DND-41 (cell line): ENCODE data around the gene CHST3.

ENCODE experiments used
- ATAC-seq: fragments of 200-7000 bp; cut with Tn5 transposase; 3 replicates; pipeline ENCODE4 v1.9.1; 2021; ENCODE audit warnings: low read depth; ENCODE audit not compliant: insufficient read depth
- DNase-seq: peaks from one replicate; pipeline ENCODE4 v3.0.0-alpha.2; 2020
- H2AFZ ChIP-seq: 2 replicates; pipeline ENCODE4 v1.6.0; 2012; ENCODE audit warnings: low read depth, low read length
- H3K27ac ChIP-seq: 2 replicates; pipeline ENCODE4 v1.5.1; 2012; ENCODE audit warnings: low read length, inconsistent platforms
- H3K27me3 ChIP-seq: fragments of 200-600 bp; sonication (generic); 2 replicates; pipeline ENCODE4 v1.6.0; 2012; ENCODE audit warnings: low read length, mild to moderate bottlenecking, inconsistent platforms; ENCODE audit not compliant: insufficient read depth, poor library complexity
- H3K36me3 ChIP-seq: 2 replicates; pipeline ENCODE4 v1.5.1; 2012; ENCODE audit warnings: low read length, inconsistent platforms; ENCODE audit not compliant: insufficient read depth
- H3K4me1 ChIP-seq: 2 replicates; pipeline ENCODE4 v1.5.1; 2012; ENCODE audit warnings: mild to moderate bottlenecking, low read length; ENCODE audit not compliant: insufficient read depth
- H3K4me2 ChIP-seq: 2 replicates; pipeline ENCODE4 v1.6.0; 2012; ENCODE audit warnings: mild to moderate bottlenecking, moderate library complexity, low read length, inconsistent platforms; ENCODE audit not compliant: insufficient read depth
- H3K4me3 ChIP-seq, 2 experiments: fragments of 200-600 bp in 1 of 2; shearing (Covaris generic) in 1 of 2; 2 replicates each; pipeline ENCODE4 v1.5.1; 2012 to 2016; ENCODE audit warnings: inconsistent platforms in 2 of 2, low read length in 2 of 2, mild to moderate bottlenecking in 2 of 2, low read depth in 1 of 2, moderate library complexity in 1 of 2
- H3K79me2 ChIP-seq: 2 replicates; pipeline ENCODE4 v1.6.0; 2012; ENCODE audit warnings: low read length, inconsistent platforms; ENCODE audit not compliant: insufficient read depth
- H3K9ac ChIP-seq: 2 replicates; pipeline ENCODE4 v1.6.0; 2012; ENCODE audit warnings: low read depth, mild to moderate bottlenecking, inconsistent platforms, low read length, moderate library complexity
- H3K9me3 ChIP-seq: 2 replicates; pipeline ENCODE4 v1.5.1; 2012; ENCODE audit warnings: low read length, moderate library complexity, mild to moderate bottlenecking, inconsistent platforms; ENCODE audit not compliant: insufficient read depth, severe bottlenecking
- H4K20me1 ChIP-seq: 2 replicates; pipeline ENCODE4 v1.6.0; 2012; ENCODE audit warnings: low read length; ENCODE audit not compliant: insufficient read depth
- CTCF ChIP-seq: IDR thresholded peaks from 2 replicates; pipeline ENCODE4 v1.5.1; 2012; ENCODE audit warnings: borderline replicate concordance, low read length, moderate library complexity, mild to moderate bottlenecking; ENCODE audit not compliant: poor library complexity, severe bottlenecking; ENCODE audit errors: extremely low read depth
- EZH2 ChIP-seq: IDR thresholded peaks from 3 replicates; pipeline ENCODE4 v1.6.1; 2012; ENCODE audit warnings: borderline replicate concordance, low read depth, mild to moderate bottlenecking, moderate library complexity, low read length, inconsistent platforms; ENCODE audit not compliant: severe bottlenecking

The CHST3 gene

DNA sequence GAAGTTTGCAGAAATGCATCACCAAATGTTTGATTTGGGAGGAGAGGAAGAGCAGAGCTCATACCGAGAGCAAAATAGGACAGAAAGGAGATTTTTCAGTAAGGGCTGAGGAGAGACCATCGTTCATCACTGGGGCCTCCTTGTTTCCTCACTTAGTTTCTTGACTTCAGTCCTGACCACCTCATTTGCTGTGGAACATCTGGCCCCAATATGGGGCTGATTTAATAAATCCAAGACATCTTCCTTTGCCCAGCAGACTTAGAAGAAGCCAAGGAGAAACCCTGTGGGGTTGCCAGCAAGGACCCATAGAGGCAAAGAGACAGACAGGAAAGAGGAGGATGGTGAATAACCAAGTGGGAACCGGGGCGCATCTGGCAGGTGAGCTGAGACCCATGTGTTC, 60.4 kb downstream of the CHST3 start:
- Histone ChIP-seq H2AFZ (no peak overlapping the region), H3K79me2 (no peaks in the 10 kb centered on the region), H3K4me1 (no peaks in the 10 kb centered on the region), H3K27ac (no peak overlapping the region), H3K36me3 (no peaks in the 10 kb centered on the region), H4K20me1 (no peaks in the 10 kb centered on the region), H3K9me3 (no peaks in the 10 kb centered on the region), H3K4me2 (no peak overlapping the region), H3K27me3 (no peaks in the 10 kb centered on the region), H3K9ac (no peak overlapping the region), H3K4me3 (no peak overlapping the region)
- DNase-seq: no peak
- no peak for ATAC-seq
- no peak for TF ChIP-seq EZH2
- TF ChIP-seq CTCF: no peak

- ATAC-seq (no peak), DNase-seq (no peak)
- Histone ChIP-seq H2AFZ (no peak overlapping the region), H4K20me1 (no peaks in the 10 kb centered on the region), H3K4me3 (no peak overlapping the region), H3K27ac (no peak overlapping the region), H3K4me2 (no peak overlapping the region), H3K9me3 (no peaks in the 10 kb centered on the region), H3K4me1 (no peaks in the 10 kb centered on the region), H3K9ac (no peak overlapping the region), H3K79me2 (no peaks in the 10 kb centered on the region), H3K27me3 (no peaks in the 10 kb centered on the region), H3K36me3 (no peaks in the 10 kb centered on the region)
- TF ChIP-seq EZH2 (no peak), CTCF (no peak)
Observed at GRCh38 chr10:72025400-72025799, 61.2 kb downstream of the CHST3 start.

GRCh38 chr10:72025832-72026231, 61.6 kb downstream of the CHST3 start:
- Histone ChIP-seq H3K36me3 (no peaks in the 10 kb centered on the region), H3K27me3 (no peaks in the 10 kb centered on the region), H3K27ac (no peak overlapping the region), H4K20me1 (no peaks in the 10 kb centered on the region), H2AFZ (no peak overlapping the region), H3K9me3 (no peaks in the 10 kb centered on the region), H3K4me2 (no peak overlapping the region), H3K9ac (no peak overlapping the region), H3K4me1 (no peaks in the 10 kb centered on the region), H3K79me2 (no peaks in the 10 kb centered on the region), H3K4me3 (no peak overlapping the region)
- no peak for TF ChIP-seq CTCF
- no peak for TF ChIP-seq EZH2
- DNase-seq (no peak), ATAC-seq (no peak)
